Vagina (tissue), 2 donors: Measurements from ENCODE around the gene TNKS1BP1. TPM values are rescaled to one million over a fixed set of nuclear protein-coding genes. Genes with fewer than 3 reads are reported as not detected.

Experiments
- DNase-seq, 2 donors: peaks; one replicate each; pipeline ENCODE4 v3.0.0-alpha.2; 2017; ENCODE audit errors: extremely low spot score in 2 of 2
- H3K27ac ChIP-seq: fragments of 200-600 bp; sonication (generic); one replicate; pipeline ENCODE4 v1.5.1; 2019
- H3K27me3 ChIP-seq: fragments of 200-600 bp; sonication (generic); one replicate; pipeline ENCODE4 v1.5.1; 2019
- H3K36me3 ChIP-seq, 2 donors: fragments of 200-600 bp; sonication (generic); one replicate each; pipeline ENCODE4 v1.5.1; 2017 to 2019
- H3K4me1 ChIP-seq: fragments of 200-600 bp; sonication (generic); one replicate; pipeline ENCODE4 v1.5.1; 2019
- H3K4me3 ChIP-seq, 2 donors: fragments of 200-600 bp; sonication (generic); 1 replicate in 1 of 2; 2 replicates in 1 of 2; pipeline ENCODE4 v1.5.1; 2016 to 2019
- H3K9me3 ChIP-seq: fragments of 200-600 bp; sonication (generic); one replicate; pipeline ENCODE4 v1.5.1; 2019
- POLR2A ChIP-seq, 2 donors: fragments of 450-650 bp; IDR thresholded peaks; one replicate each; pipeline ENCODE4 v1.6.1; 2017; ENCODE audit warnings: antibody characterized with exemption in 2 of 2, mild to moderate bottlenecking in 2 of 2, moderate library complexity in 2 of 2
- POLR2AphosphoS5 ChIP-seq, 2 donors: sonication (generic); formaldehyde crosslinking; IDR thresholded peaks; one replicate each; pipeline ENCODE4 v1.9.0; 2017; ENCODE audit warnings: antibody characterized with exemption in 2 of 2, mild to moderate bottlenecking in 2 of 2, low read depth in 1 of 2; ENCODE audit not compliant: insufficient read depth in 1 of 2
- intact Hi-C: fragments of 100-400 bp; cut with DNase I; formaldehyde crosslinking; loops from one replicate; pipeline ENCODE4 v1.15.1; 2023
- total RNA-seq: library from RNA; depleted of rRNA; stranded (reverse); fragments of >200 nt; gene quantifications from one replicate; pipeline ENCODE4 v1.2.3, GENCODE V29; 2016
- TF ChIP-seq, protein P1 (sequence below), 3 experiments: fragments of 450-650 bp in 2 of 3; fragments of 200-600 bp in 1 of 3; sonication (generic) in 1 of 3; IDR thresholded peaks; one replicate each; pipeline ENCODE4 v1.5.1; 2017 to 2019; ENCODE audit warnings: antibody characterized with exemption in 3 of 3, mild to moderate bottlenecking in 2 of 3, moderate library complexity in 2 of 3

TNKS1BP1 gene
- total RNA-seq, 1 donor from 2014 or later, result 159 TPM

- Histone ChIP-seq H3K4me1 (peaks cover 88% of the 10 kb centered on the region), H3K36me3 (peaks cover 2 to 49% of the 10 kb centered on the region in 2 donors), H3K4me3 (peak overlapping the region; percentile 50 to 57), H3K9me3 (no peaks in the 10 kb centered on the region), H3K27ac (peak overlapping the region; percentile 93), H3K27me3 (no peaks in the 10 kb centered on the region)
- intact Hi-C loops, result loop anchor here (5.0 kb wide), 1 partner anchor 1267 kb away; the partner anchor contains the start of genes LPXN and ZFP91
- no peak for DNase-seq
- TF ChIP-seq, protein P1, sequence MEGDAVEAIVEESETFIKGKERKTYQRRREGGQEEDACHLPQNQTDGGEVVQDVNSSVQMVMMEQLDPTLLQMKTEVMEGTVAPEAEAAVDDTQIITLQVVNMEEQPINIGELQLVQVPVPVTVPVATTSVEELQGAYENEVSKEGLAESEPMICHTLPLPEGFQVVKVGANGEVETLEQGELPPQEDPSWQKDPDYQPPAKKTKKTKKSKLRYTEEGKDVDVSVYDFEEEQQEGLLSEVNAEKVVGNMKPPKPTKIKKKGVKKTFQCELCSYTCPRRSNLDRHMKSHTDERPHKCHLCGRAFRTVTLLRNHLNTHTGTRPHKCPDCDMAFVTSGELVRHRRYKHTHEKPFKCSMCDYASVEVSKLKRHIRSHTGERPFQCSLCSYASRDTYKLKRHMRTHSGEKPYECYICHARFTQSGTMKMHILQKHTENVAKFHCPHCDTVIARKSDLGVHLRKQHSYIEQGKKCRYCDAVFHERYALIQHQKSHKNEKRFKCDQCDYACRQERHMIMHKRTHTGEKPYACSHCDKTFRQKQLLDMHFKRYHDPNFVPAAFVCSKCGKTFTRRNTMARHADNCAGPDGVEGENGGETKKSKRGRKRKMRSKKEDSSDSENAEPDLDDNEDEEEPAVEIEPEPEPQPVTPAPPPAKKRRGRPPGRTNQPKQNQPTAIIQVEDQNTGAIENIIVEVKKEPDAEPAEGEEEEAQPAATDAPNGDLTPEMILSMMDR (IDR thresholded peaks at IDR 0.05), result no peak
- TF ChIP-seq POLR2AphosphoS5 (IDR thresholded peaks at IDR 0.05; ENCODE audit: insufficient read depth in 1 of 2, low read depth in 1 of 2) (no peak), POLR2A (IDR thresholded peaks at IDR 0.05) (no peak)
Observed at GRCh38 chr11:57310091-57310490, 14.7 kb downstream of the TNKS1BP1 start.

- H3K27ac ChIP-seq, result peak overlapping the region; percentile 93
- intact Hi-C loops, result loop anchor here (5.0 kb wide), 1 partner anchor 1268 kb away; the partner anchor contains the start of genes LPXN and ZFP91
- TF ChIP-seq POLR2A (IDR thresholded peaks at IDR 0.05) (no peak), POLR2AphosphoS5 (IDR thresholded peaks at IDR 0.05; ENCODE audit: insufficient read depth in 1 of 2, low read depth in 1 of 2) (no peak)
- TF ChIP-seq, protein P1 (IDR thresholded peaks at IDR 0.05), result no peak
- no peak for DNase-seq
- H3K9me3 ChIP-seq, result no peaks in the 10 kb centered on the region
- peaks cover 2 to 42% of the 10 kb centered on the region in 2 donors for H3K36me3 ChIP-seq
- H3K4me1 ChIP-seq, result peaks cover 95% of the 10 kb centered on the region
- no peak overlapping the region for H3K4me3 ChIP-seq
- no peaks in the 10 kb centered on the region for H3K27me3 ChIP-seq
Observed at GRCh38 chr11:57309106-57310059, 15.4 kb downstream of the TNKS1BP1 start.

GRCh38 chr11:57308426-57309060, 16.2 kb downstream of the TNKS1BP1 start:
- peak overlapping the region in 1 of 2 donors; percentile 2 for H3K4me3 ChIP-seq
- intact Hi-C loops, result no loop called here
- TF ChIP-seq, protein P1 (IDR thresholded peaks at IDR 0.05), result no peak
- no peak for TF ChIP-seq POLR2AphosphoS5 (IDR thresholded peaks at IDR 0.05; ENCODE audit: insufficient read depth in 1 of 2, low read depth in 1 of 2)
- no peak for TF ChIP-seq POLR2A (IDR thresholded peaks at IDR 0.05)
- no peaks in the 10 kb centered on the region for H3K27me3 ChIP-seq
- H3K4me1 ChIP-seq, result peaks cover 98% of the 10 kb centered on the region
- no peak for DNase-seq
- H3K27ac ChIP-seq, result peak overlapping the region; percentile 93
- no peaks in the 10 kb centered on the region for H3K9me3 ChIP-seq
- H3K36me3 ChIP-seq, result peaks cover 0 to 33% of the 10 kb centered on the region in 2 donors

DNA sequence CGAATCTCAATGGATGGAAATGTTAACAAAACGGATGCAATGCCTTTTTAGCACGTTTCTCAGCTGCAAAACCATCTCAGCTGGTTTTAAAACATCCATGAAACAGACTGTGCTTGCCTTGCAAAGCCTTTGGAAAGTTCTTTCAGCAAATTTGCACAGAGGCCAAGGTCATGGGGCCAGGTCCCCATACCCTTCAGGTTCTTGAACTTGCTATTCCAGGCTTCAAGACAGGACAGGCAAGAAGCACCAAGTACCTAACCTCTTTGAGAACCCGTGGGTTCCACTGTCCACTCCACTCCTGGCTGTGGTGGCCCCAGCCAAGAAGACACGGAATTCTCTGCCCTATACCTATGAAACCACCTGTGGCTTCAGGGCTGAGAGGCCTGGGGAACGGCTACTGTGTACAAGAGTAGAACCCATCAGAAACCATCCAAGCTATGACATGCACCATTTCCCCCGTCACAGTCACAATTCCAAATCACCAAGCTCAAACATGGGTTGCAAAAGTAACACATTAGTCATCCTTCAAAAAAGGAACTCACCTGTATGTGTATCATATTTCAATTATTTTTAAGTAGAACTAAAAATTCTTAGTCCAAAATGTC, 17.0 kb downstream of the TNKS1BP1 start:
- TF ChIP-seq POLR2AphosphoS5 (IDR thresholded peaks at IDR 0.05; ENCODE audit: insufficient read depth in 1 of 2, low read depth in 1 of 2) (peak in 1 of 2 donors; percentile 44), POLR2A (IDR thresholded peaks at IDR 0.05) (no peak)
- Histone ChIP-seq H3K27me3 (no peaks in the 10 kb centered on the region), H3K4me1 (peaks cover 96% of the 10 kb centered on the region), H3K9me3 (no peaks in the 10 kb centered on the region), H3K4me3 (no peak overlapping the region), H3K27ac (peak overlapping the region; percentile 93), H3K36me3 (peaks cover 0 to 32% of the 10 kb centered on the region in 2 donors)
- intact Hi-C loops, result no loop called here
- no peak for DNase-seq

DNA sequence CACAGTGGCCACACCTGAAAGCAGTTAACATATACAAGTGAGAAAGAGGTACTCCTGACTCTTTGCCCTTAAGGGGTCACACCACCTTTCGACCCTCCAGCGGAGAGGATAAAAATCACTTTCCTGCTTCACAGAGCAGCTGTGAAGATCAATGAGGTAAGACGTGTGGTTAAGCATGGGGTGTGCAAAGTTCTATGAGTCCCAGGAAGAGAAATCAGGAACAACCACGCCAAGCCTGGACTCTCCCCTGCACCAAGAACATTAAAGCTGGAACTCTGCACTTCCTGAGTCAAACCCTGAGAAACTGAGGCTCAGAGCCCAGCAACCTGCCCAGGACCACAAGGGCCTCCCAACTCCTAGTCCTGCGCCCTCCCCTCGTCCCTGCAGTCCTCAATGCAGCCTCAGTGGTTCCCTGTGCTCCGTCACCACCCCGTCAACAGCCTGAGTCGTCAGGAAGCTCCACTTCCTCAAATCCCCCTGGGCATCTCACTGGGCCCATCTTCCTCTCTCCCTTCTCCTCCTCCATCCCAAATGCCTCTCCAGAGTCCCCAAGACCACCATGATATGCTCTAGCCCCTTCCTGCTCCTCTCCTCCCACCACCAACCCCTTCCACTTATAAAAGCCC, 17.7 kb downstream of the TNKS1BP1 start:
- no peak overlapping the region for H3K4me3 ChIP-seq
- no peaks in the 10 kb centered on the region for H3K27me3 ChIP-seq
- peaks cover 89% of the 10 kb centered on the region for H3K4me1 ChIP-seq
- peak overlapping the region; percentile 93 for H3K27ac ChIP-seq
- TF ChIP-seq, protein P1 (IDR thresholded peaks at IDR 0.05), result no peak
- TF ChIP-seq POLR2AphosphoS5 (IDR thresholded peaks at IDR 0.05; ENCODE audit: insufficient read depth in 1 of 2, low read depth in 1 of 2), result no peak
- TF ChIP-seq POLR2A (IDR thresholded peaks at IDR 0.05), result no peak
- H3K9me3 ChIP-seq, result no peaks in the 10 kb centered on the region
- no peak for DNase-seq
- H3K36me3 ChIP-seq, result peaks cover 0 to 32% of the 10 kb centered on the region in 2 donors
- intact Hi-C loops, result no loop called here
